HepG2 (cell line): Measurements from ENCODE around the gene GRK5. TPM values are rescaled to one million over a fixed set of nuclear protein-coding genes. Genes with fewer than 3 reads are reported as not detected.

Source experiments
- ARNT ChIP-seq: fragments of 450-650 bp; IDR thresholded peaks from 2 replicates; pipeline ENCODE4 v1.6.1; 2017
- DMTF1 ChIP-seq: sonication (generic); formaldehyde crosslinking; IDR thresholded peaks from 2 replicates; pipeline ENCODE4 v1.4.0; 2020; ENCODE audit warnings: mild to moderate bottlenecking, missing genetic modification reagents
- FOSL2 ChIP-seq: sonication (generic); formaldehyde crosslinking; IDR thresholded peaks from 2 replicates; pipeline ENCODE4 v1.4.0; 2020; ENCODE audit warnings: missing genetic modification reagents
- GABPB1 ChIP-seq: IDR thresholded peaks from 2 replicates; pipeline ENCODE4 v1.6.1; 2016; ENCODE audit warnings: mild to moderate bottlenecking, missing genetic modification reagents, moderate library complexity, missing compliant biosample characterization
- GTF3A ChIP-seq: sonication (generic); formaldehyde crosslinking; conservative IDR thresholded peaks from 2 replicates; pipeline ENCODE4 v1.4.0; 2020; ENCODE audit warnings: mild to moderate bottlenecking, missing genetic modification reagents
- HNRNPLL ChIP-seq: fragments of 200-400 bp; formaldehyde crosslinking; IDR thresholded peaks from 2 replicates; pipeline ENCODE4 v1.6.1; 2017; ENCODE audit warnings: mild to moderate bottlenecking, low read depth, low read length; ENCODE audit not compliant: poor library complexity, severe bottlenecking
- KDM5B ChIP-seq: sonication (generic); formaldehyde crosslinking; IDR thresholded peaks from 2 replicates; pipeline ENCODE4 v1.4.0; 2020; ENCODE audit warnings: missing genetic modification reagents, mild to moderate bottlenecking, borderline replicate concordance
- LCORL ChIP-seq, 2 experiments: fragments of 450-650 bp in 1 of 2; sonication (generic) in 1 of 2; formaldehyde crosslinking in 1 of 2; IDR thresholded peaks; 2 replicates each; pipeline versions ENCODE4 v1.5.0 to v1.6.1; 2017 to 2020; ENCODE audit warnings: antibody characterized with exemption in 1 of 2, missing genetic modification reagents in 1 of 2
- NR2F1 ChIP-seq, 2 experiments: fragments of 450-650 bp in 1 of 2; formaldehyde crosslinking in 1 of 2; IDR thresholded peaks; 2 replicates each; pipeline versions ENCODE4 v1.5.0 to v1.6.1; 2016 to 2020; ENCODE audit warnings: mild to moderate bottlenecking in 1 of 2, missing compliant biosample characterization in 1 of 2, missing genetic modification reagents in 1 of 2, moderate library complexity in 1 of 2
- SOX6 ChIP-seq, 2 experiments: fragments of 450-650 bp in 1 of 2; sonication (generic) in 1 of 2; formaldehyde crosslinking in 1 of 2; IDR thresholded peaks; 2 replicates each; pipeline versions ENCODE4 v1.4.0 to v1.6.1; 2017 to 2020; ENCODE audit warnings: antibody characterized with exemption in 1 of 2, mild to moderate bottlenecking in 1 of 2, missing genetic modification reagents in 1 of 2
- TGIF2 ChIP-seq: IDR thresholded peaks from 2 replicates; pipeline ENCODE4 v1.6.1; 2016; ENCODE audit warnings: control low read depth, missing compliant biosample characterization
- THAP11 ChIP-seq: IDR thresholded peaks from 2 replicates; pipeline ENCODE4 v1.6.1; 2016; ENCODE audit warnings: missing biosample characterization, missing genetic modification reagents
- TMF1 ChIP-seq: sonication (generic); formaldehyde crosslinking; IDR thresholded peaks from 2 replicates; pipeline ENCODE4 v1.8.1; 2022; ENCODE audit warnings: low read depth, missing genetic modification reagents
- XRCC5 ChIP-seq: fragments of 200-400 bp; formaldehyde crosslinking; optimal IDR thresholded peaks from 2 replicates; pipeline ENCODE3; 2017; ENCODE audit warnings: mild to moderate bottlenecking, low read length
- YEATS2 ChIP-seq: sonication (generic); formaldehyde crosslinking; IDR thresholded peaks from 2 replicates; pipeline ENCODE4 v1.4.0; 2020; ENCODE audit warnings: missing genetic modification reagents, borderline replicate concordance
- ZFP1 ChIP-seq: IDR thresholded peaks from 2 replicates; pipeline ENCODE4 v1.6.1; 2016
- ZNF12 ChIP-seq: sonication (generic); formaldehyde crosslinking; IDR thresholded peaks from 2 replicates; pipeline ENCODE4 v1.5.0; 2020; ENCODE audit warnings: missing genetic modification reagents
- ZNF34 ChIP-seq: sonication (generic); formaldehyde crosslinking; IDR thresholded peaks from 2 replicates; pipeline ENCODE4 v1.4.0; 2020; ENCODE audit warnings: mild to moderate bottlenecking, missing genetic modification reagents, borderline replicate concordance
- ZNF350 ChIP-seq: sonication (generic); formaldehyde crosslinking; IDR thresholded peaks from 2 replicates; pipeline ENCODE4 v1.4.0; 2020; ENCODE audit warnings: mild to moderate bottlenecking, low read depth, missing genetic modification reagents, borderline replicate concordance
- ZNF577 ChIP-seq: sonication (generic); formaldehyde crosslinking; IDR thresholded peaks from 2 replicates; pipeline ENCODE4 v1.4.0; 2020; ENCODE audit warnings: mild to moderate bottlenecking, low read depth, missing genetic modification reagents, borderline replicate concordance
- ZUFSP ChIP-seq: sonication (generic); formaldehyde crosslinking; IDR thresholded peaks from 2 replicates; pipeline ENCODE4 v1.9.0; 2021; ENCODE audit warnings: missing genetic modification reagents, mild to moderate bottlenecking, borderline replicate concordance
- polyA plus RNA-seq, 8 experiments: library from polyadenylated mRNA; depleted of rRNA in 3 of 8; stranded (reverse) in 7 of 8; unstranded in 1 of 8; fragments of >200 nt; fragmentation: Illumina TruSeq in 4 of 8; extraction: Trizol in 4 of 8; gene quantifications; 2 replicates each; pipeline versions ENCODE4 v1.2.1 to v1.2.3, GENCODE V29; 2011 to 2016; ENCODE audit warnings: low read depth in 4 of 8, missing spikeins in 1 of 8, mixed read lengths in 1 of 8; ENCODE audit not compliant: insufficient read depth in 1 of 8
- total RNA-seq, 5 experiments: library from RNA; depleted of rRNA; stranded (reverse); fragments of >200 nt; fragmentation: Illumina TruSeq; extraction: Trizol; gene quantifications; 2 replicates each; pipeline ENCODE4 v1.2.3, GENCODE V29; 2016; ENCODE audit warnings: low read depth in 1 of 5
- TF ChIP-seq, protein P1 (sequence below): sonication (generic); formaldehyde crosslinking; IDR thresholded peaks from 2 replicates; pipeline ENCODE4 v1.4.0; 2020; ENCODE audit warnings: low read depth, mild to moderate bottlenecking, missing genetic modification reagents
- TF ChIP-seq, protein P2 (sequence below): IDR thresholded peaks from 2 replicates; pipeline ENCODE4 v1.6.1; 2018; ENCODE audit warnings: missing genetic modification reagents

The GRK5 gene
- total and polyA plus RNA-seq, 2 of the 13 experiments (the other 11 are each of a cell fraction or from before 2014, with no cell fraction given) = 10.4 to 12.6 TPM

DNA sequence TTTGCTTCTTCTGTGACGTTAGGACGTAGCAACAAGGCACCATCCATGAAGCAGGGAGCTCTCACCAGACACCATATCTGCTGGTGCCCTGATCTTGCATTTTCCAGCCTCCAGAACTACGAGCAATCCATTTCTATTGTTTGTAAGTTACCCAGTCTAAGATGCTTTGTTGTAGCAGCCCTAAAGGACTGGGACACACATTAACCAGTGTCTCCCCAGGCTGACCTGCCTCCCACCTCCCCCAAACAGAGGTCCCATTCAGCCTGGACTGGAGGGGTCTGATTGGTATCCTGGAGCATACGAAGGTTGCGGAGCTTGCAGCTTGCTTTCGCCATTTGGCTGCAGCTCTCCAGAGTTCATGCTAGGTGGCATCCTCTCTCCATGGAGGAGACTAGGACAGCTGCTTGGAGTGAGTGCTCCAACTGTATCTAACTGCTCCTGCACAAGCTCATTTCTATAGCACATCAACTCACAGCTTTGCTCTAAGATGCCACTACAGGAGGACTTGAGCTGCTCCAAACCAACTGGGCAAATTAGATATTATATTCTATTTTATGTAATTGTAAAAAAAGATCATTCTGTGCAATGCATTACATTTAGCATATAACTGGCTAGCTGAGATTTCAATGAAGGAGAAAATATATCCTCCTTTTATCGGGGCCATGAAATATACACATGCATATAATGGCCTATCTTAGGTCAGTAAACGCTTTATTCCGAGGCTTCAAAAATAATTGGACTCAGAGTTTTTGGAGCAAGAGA lies 8.0 kb upstream of the GRK5 start (continued):
- TF ChIP-seq DMTF1 (CRISPR knock-in tag) (0 out of 2 replicates have a peak, but pooled peaks have one; percentile 60), LCORL (IDR thresholded peaks at IDR 0.05) (no peak), LCORL (CRISPR knock-in tag; IDR thresholded peaks at IDR 0.05) (0 out of 2 replicates have a peak, but pooled peaks have one; percentile 6), ZNF577 (CRISPR knock-in tag) (no peak), THAP11 (peak; percentile 60), XRCC5 (peak; percentile 69), HNRNPLL (no peak), ZUFSP (no peak), ZNF12 (CRISPR knock-in tag) (no peak), TMF1 (no peak), ZNF34 (CRISPR knock-in tag) (0 out of 2 replicates have a peak, but pooled peaks have one; percentile 55), ARNT (no peak), YEATS2 (CRISPR knock-in tag) (no peak), ZFP1 (CRISPR knock-in tag) (no peak), NR2F1 (CRISPR knock-in tag; IDR thresholded peaks at IDR 0.05) (no peak), TGIF2 (peak; percentile 43; the same call in 1 of the 2 replicates), SOX6 (IDR thresholded peaks at IDR 0.05) (no peak), SOX6 (CRISPR knock-in tag; IDR thresholded peaks at IDR 0.05) (peak; percentile 35; the same call in 1 of the 2 replicates), ZNF350 (CRISPR knock-in tag) (peak; percentile 9; the same call in 1 of the 2 replicates), GABPB1 (CRISPR knock-in tag) (no peak), KDM5B (0 out of 2 replicates have a peak, but pooled peaks have one; percentile 14), FOSL2 (CRISPR knock-in tag) (peak; percentile 35; the same call in 1 of the 2 replicates), GTF3A (CRISPR knock-in tag) (no peak)
- TF ChIP-seq, protein P1, sequence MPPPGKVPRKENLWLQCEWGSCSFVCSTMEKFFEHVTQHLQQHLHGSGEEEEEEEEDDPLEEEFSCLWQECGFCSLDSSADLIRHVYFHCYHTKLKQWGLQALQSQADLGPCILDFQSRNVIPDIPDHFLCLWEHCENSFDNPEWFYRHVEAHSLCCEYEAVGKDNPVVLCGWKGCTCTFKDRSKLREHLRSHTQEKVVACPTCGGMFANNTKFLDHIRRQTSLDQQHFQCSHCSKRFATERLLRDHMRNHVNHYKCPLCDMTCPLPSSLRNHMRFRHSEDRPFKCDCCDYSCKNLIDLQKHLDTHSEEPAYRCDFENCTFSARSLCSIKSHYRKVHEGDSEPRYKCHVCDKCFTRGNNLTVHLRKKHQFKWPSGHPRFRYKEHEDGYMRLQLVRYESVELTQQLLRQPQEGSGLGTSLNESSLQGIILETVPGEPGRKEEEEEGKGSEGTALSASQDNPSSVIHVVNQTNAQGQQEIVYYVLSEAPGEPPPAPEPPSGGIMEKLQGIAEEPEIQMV = peak; percentile 46; the same call in 1 of the 2 replicates
- TF ChIP-seq, protein P2, sequence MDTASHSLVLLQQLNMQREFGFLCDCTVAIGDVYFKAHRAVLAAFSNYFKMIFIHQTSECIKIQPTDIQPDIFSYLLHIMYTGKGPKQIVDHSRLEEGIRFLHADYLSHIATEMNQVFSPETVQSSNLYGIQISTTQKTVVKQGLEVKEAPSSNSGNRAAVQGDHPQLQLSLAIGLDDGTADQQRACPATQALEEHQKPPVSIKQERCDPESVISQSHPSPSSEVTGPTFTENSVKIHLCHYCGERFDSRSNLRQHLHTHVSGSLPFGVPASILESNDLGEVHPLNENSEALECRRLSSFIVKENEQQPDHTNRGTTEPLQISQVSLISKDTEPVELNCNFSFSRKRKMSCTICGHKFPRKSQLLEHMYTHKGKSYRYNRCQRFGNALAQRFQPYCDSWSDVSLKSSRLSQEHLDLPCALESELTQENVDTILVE (CRISPR knock-in tag) = no peak
